IPS DF 19.7 (cell line): ENCODE results near the gene PI4K2A.
"Not testable (repeated sequence)": the region's sequence is repeated elsewhere in the genome, so short reads cannot be mapped to it uniquely, and the experiment has no call there.

Experiments
- DNase-seq: peaks from one replicate; pipeline ENCODE4 v3.0.0-alpha.2; 2013; ENCODE audit warnings: low read depth, low spot score

PI4K2A gene

DNA sequence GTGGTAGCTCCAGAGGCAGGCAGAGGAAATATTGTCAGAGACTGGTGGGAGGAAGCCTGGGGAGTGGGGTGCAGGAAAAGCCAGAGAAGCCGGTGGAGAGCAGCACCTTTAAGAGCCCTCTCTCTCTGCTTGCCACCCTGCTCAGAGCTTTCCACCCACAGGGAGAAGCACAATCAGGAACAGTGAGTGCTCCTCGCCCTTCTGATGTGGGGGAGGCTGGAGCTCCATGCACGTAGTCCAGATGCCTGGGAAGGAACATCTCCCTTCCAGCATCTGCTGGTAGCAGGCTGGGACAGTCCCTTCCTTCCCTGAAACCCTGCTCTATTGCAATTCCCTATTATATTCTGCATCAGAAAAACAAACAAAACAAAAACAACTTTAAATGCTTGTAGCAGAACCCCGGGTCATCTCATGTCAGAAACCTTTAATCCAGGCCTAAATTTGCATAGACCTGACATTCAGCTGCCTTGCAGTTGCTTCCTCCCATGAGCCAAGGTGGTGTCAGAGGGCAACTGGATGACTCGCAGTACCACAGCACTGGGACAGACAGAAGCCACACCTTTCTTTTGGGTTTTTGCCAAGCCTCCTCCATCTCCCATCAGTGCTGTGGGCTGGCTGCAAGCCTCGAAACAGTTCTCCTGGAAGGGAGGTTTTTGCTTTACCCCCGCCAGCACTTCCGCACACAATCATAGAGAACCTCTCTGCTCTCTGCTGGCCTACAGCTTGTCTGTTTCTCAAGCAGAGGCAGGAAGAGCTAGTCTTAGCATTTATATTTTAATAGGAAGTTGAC is 33.5 kb downstream of the PI4K2A start:
- no peak for DNase-seq

DNA sequence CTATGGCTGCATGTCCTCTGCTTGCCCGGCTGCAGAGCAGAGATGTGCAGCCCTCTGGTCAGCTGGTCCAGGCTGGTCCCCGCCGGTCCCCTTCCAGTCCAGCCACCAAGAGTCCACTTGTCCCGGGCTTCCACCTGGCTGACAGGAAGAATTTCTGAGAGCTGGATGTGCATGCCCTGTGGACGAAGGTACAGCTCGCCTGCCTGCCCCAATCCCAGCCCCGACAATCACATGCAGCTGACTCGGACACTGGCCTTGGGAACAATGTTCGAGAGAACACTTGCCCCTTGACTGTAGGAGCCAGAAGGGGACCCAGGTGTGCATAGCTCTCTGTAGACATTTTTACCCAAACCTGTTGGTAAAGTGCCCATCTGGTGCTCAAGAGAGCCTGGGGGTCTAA is 34.8 kb downstream of the PI4K2A start:
- no peak for DNase-seq

DNA sequence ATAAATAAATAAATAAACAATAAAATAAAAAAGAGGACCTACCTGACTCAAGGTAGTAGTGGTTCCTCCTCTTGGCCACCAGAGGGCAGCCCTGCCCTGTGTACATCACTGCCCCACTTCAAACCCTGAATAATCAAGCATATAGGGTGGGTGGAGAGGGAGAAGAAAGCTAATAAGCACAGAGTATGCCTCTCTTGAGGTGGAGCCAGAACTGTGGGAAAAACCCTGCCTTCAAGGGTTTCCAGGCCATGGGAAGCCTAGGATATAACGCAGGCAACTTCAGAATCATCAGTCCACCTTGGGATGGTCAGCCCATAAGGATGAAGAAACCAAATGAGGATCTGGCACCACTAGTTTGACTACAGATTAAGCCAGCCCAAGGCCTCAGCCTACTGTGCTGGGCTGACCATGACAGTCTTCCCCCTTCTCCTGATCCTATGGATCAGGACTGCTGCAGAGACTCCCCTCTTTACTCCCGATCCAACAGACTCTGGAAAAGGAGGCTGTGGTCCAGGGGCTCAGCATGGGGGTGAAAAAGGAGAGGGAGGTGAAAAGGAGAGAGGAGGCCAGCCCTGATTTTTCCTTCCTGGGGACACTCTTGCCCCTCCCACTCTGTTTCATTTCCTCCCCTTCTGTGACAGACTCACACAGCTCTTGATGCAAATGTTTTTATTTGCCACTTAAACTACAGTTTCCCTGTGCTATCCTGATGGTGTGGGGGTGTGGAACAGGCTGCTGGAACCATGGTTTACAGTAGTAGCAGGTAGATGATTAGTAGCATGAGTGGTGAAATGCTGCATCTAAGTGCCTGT is 36.5 kb downstream of the PI4K2A start:
- DNase-seq: no peak

DNA sequence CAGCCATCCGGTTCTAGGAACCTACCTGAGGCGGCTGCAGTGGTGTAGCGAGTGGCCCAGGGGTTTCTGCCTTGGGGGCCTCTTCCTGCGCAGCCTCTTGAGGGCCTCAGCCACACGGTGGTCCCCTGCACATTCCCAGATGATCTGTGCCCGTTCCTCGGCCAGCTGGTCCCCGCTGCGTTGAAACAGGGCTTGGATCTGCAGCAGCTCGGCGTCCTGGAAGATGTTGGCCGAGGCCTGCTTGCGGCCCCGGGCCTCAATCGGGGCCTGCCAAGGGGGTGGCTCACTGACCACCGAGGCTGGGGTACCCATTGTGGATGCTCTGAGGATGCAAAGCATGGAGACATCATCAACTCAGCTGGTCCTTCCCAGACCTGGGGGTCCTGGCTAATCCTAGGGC is 39.1 kb downstream of the PI4K2A start:
- no peak for DNase-seq

- DNase-seq: no peak
These were observed 41.6 kb downstream of the PI4K2A start for GRCh38 chr10:97682042-97682441.

GRCh38 chr10:97683556-97684367 is 43.3 kb downstream of the PI4K2A start:
- DNase-seq: no peak

GRCh38 chr10:97684368-97684713 is 43.9 kb downstream of the PI4K2A start:
- not testable (repeated sequence) for DNase-seq

DNA sequence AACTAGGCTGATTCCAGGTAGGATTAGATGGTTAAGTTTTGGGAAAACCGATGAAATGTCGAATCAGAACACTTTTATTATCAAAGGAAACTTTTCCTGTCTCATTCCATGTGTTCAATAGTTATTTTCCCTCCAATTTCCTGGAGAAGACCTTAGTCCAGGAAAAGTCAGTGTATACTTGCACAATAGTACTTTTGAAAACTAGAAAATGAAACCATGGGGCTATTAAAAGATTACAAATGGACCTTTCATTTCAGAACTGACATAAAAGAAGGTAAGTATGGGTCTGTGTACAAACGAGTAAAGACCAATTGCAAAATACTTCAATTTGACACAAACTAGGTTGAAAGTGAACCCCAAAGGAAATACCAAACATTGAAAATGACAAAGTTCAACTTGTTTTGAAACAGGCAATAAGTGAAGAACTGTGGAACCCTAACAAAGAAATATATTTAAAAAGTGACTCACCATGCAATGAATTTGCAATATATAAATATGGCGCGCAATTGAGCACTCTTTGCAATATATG is 44.5 kb downstream of the PI4K2A start:
- DNase-seq: no peak

DNA sequence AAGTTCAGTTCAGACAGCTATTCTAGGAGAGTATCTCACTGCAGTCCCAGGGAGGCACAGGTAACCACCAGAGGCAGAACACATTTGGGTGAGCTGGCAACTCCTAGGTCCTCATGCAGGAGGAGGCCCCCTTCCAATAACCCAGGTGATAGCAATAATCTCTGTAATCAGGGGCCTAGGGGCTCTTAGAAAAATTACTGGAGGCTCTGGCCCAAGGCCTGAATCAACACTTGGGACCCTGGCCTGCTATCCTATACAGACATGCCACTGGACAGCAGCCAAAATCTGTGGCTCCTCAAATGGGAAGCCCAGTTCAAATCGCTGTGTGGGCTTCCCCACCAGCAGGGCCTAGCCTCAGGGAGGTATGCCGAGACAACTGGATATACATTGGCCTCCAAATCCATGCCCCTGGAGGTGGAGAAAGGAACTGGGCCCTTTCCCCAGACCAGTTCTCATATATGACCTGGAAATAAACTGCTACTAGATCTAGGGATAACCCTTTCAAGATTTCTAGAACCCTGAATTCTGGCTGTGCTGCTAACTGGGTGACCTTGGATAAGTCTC is 45.0 kb downstream of the PI4K2A start:
- DNase-seq: no peak

GRCh38 chr10:97686301-97686961 is 46.0 kb downstream of the PI4K2A start:
- DNase-seq: no peak

DNA sequence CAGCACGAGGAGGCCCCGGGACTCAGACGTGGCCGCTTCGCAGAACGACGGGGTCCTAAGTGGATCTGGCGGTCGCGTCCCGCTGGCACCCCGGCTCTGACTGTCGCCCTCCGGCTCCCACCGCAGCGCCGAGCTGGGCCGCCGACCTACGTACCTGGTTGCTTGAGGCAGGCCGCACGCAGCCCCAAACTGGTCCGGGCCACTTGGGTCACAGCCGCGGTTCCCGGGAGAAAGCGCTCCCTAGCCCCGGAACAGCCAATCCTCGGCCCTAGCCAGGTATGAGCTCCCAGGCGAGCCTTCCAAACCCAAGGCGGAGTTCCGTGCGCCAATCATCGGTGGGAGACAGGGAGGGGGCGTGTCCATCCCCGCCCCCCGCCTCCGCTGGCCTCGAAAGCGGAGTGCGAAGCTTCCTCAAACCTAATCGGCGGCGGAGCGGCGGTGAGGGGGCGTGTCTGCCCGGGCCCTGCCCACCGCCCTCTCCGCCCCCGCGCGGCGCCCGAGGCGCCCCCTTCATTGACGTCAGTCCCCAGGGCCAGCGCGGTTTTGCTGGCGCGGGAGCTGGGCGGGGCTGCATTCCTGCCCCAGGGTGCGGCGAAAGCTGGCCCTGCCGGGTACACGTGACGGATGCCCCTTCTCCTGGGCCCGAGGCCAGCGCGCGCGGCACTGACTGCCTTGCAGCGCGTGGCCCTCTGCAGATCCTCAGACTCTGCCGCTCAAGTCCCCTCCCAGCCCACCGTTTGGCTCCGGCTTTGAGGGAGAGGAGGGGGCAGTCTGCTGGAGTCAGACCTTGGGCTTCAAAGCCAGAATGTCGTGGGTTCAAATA is 46.7 kb downstream of the PI4K2A start, which contains the start of gene AVPI1:
Gene AVPI1, minus strand, starts transcription at position 280 of the 823 bp plus-strand sequence. CDS start 7,336 bp downstream, outside the sequence.
- DNase-seq: peak; percentile 83

- DNase-seq: no peak
These were observed 47.6 kb downstream of the PI4K2A start for GRCh38 chr10:97687785-97688781.

- DNase-seq: no peak
These were observed 49.1 kb downstream of the PI4K2A start for GRCh38 chr10:97689559-97690020.

DNA sequence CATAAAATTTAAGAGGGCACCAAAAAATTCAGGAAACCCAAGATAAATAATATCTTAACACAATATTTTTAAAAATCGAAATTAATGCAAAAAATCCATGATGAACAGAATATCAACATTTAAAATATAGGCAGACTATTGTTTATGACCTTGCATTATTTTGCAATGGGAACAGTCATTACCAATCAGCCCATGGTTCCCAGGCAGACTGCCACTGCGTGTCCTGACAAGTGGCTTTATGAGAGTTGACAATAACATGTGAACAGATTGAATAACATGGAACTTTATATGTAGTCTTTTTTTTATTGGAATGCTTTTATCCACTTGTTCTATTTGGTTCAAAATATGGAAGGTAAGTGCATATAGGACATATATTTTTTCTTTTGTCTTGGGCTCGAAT is 49.7 kb downstream of the PI4K2A start:
- DNase-seq: no peak

GRCh38 chr10:97698072-97698655 is 57.7 kb downstream of the PI4K2A start:
- not testable (repeated sequence) for DNase-seq

GRCh38 chr10:97701438-97702069 is 61.1 kb downstream of the PI4K2A start:
- DNase-seq: no peak

GRCh38 chr10:97703398-97704067 is 63.1 kb downstream of the PI4K2A start:
- no peak for DNase-seq
